Measurements from ENCODE around the gene RNF220. TPM values are rescaled to one million over a fixed set of nuclear protein-coding genes. Genes with fewer than 3 reads are reported as not detected.

Gene RNF220
- total and polyA plus RNA-seq, 9 of the 15 experiments (the other 6 are each of a cell fraction or from before 2014, with no cell fraction given), result 5.1 to 117 (median 66.9) TPM

DNA sequence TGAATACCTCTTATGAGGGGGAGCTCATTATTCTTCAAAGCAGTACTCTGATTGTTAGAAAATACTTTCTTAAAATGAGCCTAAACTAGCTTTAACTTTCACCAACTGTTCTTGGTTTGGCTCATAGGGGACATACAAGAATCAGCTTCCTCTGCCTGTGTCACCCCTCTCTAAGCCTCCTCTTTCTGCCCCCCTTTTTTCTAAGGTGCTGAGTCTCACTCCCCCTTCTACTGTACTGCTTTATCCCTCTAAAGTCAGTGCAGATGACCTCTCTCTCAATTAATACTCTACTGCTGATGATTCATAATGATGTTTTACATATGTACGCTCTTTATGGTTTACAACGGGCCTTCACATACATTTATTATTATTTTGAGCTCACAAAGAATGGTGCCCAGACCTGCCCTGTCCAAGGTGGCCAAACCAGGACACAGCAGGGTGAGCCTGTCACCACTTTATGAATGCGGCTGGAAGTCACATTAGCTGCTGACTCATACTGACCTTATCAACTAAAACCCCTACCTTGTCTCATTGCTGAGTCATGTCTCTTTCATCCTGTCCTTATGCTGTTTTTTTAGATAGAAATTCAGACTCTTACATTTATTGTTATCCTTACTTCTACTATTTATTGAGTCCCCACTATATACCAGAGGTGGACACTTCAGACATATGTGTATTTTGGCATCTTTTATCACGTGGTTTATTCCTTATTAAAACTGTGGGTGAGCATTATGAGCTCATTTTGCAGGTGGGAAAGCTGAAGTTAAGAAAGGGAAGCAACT is 126.9 kb downstream of the RNF220 start (continued):
- TF ChIP-seq FOXK1 (CRISPR knock-in tag; IDR thresholded peaks at IDR 0.05; ENCODE audit: borderline replicate concordance), result no peak
- TF ChIP-seq NR2F6 (CRISPR knock-in tag; IDR thresholded peaks at IDR 0.05), result no peak
- TF ChIP-seq HDAC1 (IDR thresholded peaks at IDR 0.05), result peak in 1 of 2 experiments; percentile 71; a peak in 2 of 4 replicates
- peak; percentile 77 for TF ChIP-seq TEAD4 (IDR thresholded peaks at IDR 0.05; ENCODE audit: low read length)
- no peak for TF ChIP-seq TEAD4 (CRISPR knock-in tag; IDR thresholded peaks at IDR 0.05; ENCODE audit: borderline replicate concordance)
- TF ChIP-seq, protein P1, sequence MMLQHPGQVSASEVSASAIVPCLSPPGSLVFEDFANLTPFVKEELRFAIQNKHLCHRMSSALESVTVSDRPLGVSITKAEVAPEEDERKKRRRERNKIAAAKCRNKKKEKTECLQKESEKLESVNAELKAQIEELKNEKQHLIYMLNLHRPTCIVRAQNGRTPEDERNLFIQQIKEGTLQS (IDR thresholded peaks at IDR 0.05), result peak; percentile 97
- TF ChIP-seq, protein P1 (CRISPR knock-in tag; conservative IDR thresholded peaks at IDR 0.05), result peak; percentile 70; the same call in 1 of the 2 replicates
- no peak for TF ChIP-seq TCF7L2 (IDR thresholded peaks at IDR 0.05; ENCODE audit: low read depth, low read length)
- TF ChIP-seq TCF7 (IDR thresholded peaks at IDR 0.05; ENCODE audit: borderline replicate concordance), result peak; percentile 86; the same call in 1 of the 2 replicates
- no peak for TF ChIP-seq TSC22D4 (tag; IDR thresholded peaks at IDR 0.05)
- TF ChIP-seq NFYB (IDR thresholded peaks at IDR 0.05; ENCODE audit: extremely low read depth, insufficient read length), result no peak
- TF ChIP-seq, protein P2, sequence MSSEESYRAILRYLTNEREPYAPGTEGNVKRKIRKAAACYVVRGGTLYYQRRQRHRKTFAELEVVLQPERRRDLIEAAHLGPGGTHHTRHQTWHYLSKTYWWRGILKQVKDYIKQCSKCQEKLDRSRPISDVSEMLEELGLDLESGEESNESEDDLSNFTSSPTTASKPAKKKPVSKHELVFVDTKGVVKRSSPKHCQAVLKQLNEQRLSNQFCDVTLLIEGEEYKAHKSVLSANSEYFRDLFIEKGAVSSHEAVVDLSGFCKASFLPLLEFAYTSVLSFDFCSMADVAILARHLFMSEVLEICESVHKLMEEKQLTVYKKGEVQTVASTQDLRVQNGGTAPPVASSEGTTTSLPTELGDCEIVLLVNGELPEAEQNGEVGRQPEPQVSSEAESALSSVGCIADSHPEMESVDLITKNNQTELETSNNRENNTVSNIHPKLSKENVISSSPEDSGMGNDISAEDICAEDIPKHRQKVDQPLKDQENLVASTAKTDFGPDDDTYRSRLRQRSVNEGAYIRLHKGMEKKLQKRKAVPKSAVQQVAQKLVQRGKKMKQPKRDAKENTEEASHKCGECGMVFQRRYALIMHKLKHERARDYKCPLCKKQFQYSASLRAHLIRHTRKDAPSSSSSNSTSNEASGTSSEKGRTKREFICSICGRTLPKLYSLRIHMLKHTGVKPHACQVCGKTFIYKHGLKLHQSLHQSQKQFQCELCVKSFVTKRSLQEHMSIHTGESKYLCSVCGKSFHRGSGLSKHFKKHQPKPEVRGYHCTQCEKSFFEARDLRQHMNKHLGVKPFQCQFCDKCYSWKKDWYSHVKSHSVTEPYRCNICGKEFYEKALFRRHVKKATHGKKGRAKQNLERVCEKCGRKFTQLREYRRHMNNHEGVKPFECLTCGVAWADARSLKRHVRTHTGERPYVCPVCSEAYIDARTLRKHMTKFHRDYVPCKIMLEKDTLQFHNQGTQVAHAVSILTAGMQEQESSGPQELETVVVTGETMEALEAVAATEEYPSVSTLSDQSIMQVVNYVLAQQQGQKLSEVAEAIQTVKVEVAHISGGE (CRISPR knock-in tag; IDR thresholded peaks at IDR 0.05), result no peak
- no peak for TF ChIP-seq MYC (IDR thresholded peaks at IDR 0.05; ENCODE audit: low read depth, low read length)
- no peak for TF ChIP-seq MYC (CRISPR knock-in tag; IDR thresholded peaks at IDR 0.05; ENCODE audit: borderline replicate concordance, low read depth)
- TF ChIP-seq, protein P3, sequence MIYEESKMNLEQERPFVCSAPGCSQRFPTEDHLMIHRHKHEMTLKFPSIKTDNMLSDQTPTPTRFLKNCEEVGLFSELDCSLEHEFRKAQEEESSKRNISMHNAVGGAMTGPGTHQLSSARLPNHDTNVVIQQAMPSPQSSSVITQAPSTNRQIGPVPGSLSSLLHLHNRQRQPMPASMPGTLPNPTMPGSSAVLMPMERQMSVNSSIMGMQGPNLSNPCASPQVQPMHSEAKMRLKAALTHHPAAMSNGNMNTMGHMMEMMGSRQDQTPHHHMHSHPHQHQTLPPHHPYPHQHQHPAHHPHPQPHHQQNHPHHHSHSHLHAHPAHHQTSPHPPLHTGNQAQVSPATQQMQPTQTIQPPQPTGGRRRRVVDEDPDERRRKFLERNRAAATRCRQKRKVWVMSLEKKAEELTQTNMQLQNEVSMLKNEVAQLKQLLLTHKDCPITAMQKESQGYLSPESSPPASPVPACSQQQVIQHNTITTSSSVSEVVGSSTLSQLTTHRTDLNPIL (CRISPR knock-in tag; IDR thresholded peaks at IDR 0.05), result no peak
- no peak for TF ChIP-seq CREBBP (IDR thresholded peaks at IDR 0.05; ENCODE audit: low read depth, low read length)
- peak; percentile 76; the same call in 1 of the 2 replicates for TF ChIP-seq CTBP1 (IDR thresholded peaks at IDR 0.05; ENCODE audit: borderline replicate concordance)
- no peak for TF ChIP-seq CREB1 (IDR thresholded peaks at IDR 0.05)
- TF ChIP-seq CREB1 (CRISPR knock-in tag; IDR thresholded peaks at IDR 0.05), result no peak
- TF ChIP-seq FIP1L1 (IDR thresholded peaks at IDR 0.05; ENCODE audit: low read depth, low read length, poor library complexity, severe bottlenecking), result no peak
- TF ChIP-seq, protein P4, sequence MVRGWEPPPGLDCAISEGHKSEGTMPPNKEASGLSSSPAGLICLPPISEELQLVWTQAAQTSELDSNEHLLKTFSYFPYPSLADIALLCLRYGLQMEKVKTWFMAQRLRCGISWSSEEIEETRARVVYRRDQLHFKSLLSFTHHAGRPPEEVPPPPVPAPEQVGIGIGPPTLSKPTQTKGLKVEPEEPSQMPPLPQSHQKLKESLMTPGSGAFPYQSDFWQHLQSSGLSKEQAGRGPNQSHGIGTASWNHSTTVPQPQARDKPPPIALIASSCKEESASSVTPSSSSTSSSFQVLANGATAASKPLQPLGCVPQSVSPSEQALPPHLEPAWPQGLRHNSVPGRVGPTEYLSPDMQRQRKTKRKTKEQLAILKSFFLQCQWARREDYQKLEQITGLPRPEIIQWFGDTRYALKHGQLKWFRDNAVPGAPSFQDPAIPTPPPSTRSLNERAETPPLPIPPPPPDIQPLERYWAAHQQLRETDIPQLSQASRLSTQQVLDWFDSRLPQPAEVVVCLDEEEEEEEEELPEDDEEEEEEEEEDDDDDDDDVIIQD (CRISPR knock-in tag; IDR thresholded peaks at IDR 0.05), result no peak

Data from K562 (cell line).